CD4-positive, alpha-beta T cell treated with Interferon gamma for 1 hour (primary cell): ENCODE data around the gene B3GAT1.

Experiments
- DNase-seq: peaks from one replicate; pipeline ENCODE4 v3.0.0-alpha.2; 2020

Gene B3GAT1

DNA sequence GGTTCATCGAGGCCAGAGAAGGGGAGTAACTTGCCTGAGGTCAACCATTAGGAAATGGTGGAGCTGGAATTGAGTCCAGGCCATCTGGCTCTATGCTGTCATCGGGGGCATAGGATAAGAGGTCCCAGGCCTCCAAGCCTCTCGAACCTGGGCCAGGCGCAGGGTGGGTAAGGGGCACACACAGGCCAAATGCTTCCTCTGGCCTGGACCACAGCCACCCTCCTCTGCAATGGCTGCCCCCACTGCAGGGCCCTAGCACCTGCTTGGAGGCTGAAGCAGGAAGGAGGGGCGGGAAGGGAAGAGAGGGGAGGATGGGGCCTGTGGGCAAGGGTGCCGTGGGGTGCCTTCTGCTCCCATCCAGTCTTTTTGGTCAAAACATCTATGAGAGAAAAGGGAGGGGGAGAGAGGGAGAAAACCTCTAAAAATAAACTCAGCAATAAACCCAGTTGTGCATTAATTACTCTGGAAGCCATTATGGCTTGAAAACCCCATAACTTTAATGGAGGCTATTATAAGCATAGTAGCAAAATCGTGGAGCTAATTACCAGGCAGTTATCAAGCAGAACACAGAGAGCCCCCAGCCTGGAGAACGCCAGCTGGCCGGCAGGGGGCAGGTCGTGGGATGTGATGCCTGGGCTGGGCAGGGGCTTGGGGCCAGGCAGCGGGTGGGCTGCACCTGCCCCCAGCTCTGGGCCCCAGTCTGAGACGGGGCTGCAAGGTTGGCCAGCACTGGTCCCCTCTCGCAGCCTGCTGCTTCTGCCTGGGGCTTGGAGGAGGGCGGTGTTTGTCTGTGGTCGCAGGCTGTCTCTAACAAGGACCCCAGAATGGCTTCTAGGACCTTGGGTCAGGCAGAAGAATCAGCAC is 21.1 kb downstream of the B3GAT1 start:
- DNase-seq, result no peak

GRCh38 chr11:134389464-134390180 is 22.4 kb downstream of the B3GAT1 start:
- no peak for DNase-seq

- no peak for DNase-seq
These were observed 23.5 kb downstream of the B3GAT1 start for GRCh38 chr11:134388590-134388989.

DNA sequence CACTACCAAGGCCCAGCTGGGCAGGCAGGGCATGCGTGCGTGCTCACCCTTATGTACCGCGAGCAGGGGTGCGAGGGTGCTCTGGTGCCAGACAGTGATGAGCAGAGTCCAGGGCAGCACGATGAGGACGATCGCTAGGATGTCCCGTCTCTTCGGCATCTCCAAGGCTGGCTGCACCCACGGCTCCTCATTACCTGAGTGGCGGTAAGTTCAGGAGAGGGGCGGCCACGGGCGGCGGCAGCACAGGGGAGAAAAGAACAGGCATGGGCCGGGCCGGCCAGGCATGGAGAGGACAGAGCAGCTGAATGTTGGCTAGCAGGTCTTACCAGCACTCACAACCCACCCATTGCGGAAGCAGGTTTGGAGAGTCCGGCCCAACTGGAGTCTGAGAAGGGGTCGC is 24.5 kb downstream of the B3GAT1 start:
- DNase-seq, result no peak

GRCh38 chr11:134386945-134387344 is 25.1 kb downstream of the B3GAT1 start:
- no peak for DNase-seq

GRCh38 chr11:134385774-134386565 is 26.1 kb downstream of the B3GAT1 start:
- no peak for DNase-seq

- DNase-seq, result no peak
These were observed 26.9 kb downstream of the B3GAT1 start for GRCh38 chr11:134385171-134385570.

GRCh38 chr11:134384406-134384805 is 27.6 kb downstream of the B3GAT1 start:
- DNase-seq, result no peak

DNA sequence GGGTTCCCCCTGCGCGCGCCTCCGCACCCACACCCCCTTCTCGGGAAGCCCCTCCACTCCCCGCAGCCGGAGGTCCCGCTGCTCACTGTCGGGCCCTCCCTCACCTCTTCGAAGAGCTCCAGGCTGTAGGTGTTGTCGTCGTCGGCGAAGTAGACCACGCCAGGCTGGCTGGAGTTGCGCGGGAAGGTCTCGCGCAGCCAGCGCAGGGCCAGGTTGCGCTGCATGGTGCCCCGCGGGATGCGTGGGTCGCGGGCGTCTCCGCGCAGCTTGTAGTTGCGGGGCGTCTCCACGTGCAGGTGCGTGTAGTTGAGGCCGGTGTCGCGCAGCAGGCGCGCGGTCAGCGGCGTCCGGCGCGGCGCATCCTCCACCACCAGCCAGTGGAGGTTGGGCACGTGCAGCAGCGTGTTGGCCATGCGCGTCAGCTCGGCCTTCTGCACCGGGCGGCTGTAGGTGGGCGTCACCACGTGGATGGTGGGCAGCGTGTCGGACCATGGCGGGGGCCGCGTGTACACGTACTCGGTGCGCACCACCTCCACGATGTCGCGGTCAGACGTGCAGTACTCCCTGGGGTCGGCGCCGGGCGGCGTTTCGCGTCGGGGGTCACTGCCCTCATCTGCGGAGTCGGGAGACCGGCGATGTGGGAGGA is 28.3 kb downstream of the B3GAT1 start:
- DNase-seq, result no peak

DNA sequence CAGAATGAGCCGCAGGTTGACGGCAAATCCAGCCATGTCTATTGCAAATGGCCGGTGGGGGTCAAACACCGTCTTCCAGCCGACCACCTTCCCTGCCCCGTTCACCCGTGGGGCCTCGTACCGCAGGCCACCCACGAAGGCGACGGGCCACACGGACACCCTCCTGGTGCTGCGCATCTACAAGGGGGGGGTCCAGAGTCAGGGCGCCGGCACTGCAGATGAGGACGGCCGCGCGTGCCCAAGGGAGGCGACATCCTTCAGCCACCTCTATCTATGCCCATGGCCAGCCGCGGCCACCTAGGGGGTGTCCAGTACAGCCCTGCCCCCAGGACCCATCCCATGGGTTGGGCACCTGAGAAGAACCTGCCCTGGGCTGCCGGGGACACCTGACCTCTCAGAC is 29.2 kb downstream of the B3GAT1 start:
- DNase-seq, result no peak

- no peak for DNase-seq
These were observed 29.8 kb downstream of the B3GAT1 start for GRCh38 chr11:134382257-134382656.

DNA sequence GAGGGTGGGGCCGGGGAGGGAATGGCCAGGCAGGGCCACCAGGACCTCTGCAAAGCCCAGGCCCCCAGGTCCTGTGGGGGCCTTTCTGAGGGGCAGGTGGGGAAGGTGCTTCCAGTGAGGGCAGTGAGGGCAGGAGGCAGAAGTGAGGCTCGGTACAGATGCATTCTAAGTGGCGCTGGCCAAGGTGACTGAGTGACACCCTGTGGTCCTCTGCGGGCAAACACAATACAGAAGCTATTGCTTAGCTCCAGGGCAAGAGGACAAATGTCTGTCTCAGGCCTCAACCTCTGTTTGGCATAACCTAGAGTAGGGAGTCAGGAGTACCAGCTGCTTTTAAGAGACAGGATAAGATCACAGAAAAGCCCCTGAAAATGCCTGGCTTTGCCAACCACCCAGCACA is 31.3 kb downstream of the B3GAT1 start:
- DNase-seq, result no peak

- no peak for DNase-seq
These were observed 31.8 kb downstream of the B3GAT1 start for GRCh38 chr11:134380229-134380628.

DNA sequence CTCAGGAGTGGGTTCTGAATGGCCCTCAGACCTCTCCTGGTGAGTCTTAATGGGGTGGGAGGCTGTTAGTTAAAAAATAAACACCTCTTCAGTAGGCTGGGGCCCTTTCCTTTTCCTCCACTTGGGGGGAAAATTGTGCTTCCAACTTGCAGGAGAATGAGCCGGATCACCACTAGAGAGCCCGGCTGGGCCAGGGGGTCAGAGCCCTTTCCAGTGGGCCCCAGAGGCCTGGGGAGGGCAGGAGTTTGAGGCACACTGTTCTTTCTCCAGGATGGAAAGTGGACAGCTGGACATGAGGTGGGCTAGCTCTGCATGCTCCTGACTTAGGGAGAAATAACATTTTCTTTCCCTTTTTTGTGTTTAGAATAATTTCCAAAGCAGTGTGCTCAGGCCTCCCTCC is 32.8 kb downstream of the B3GAT1 start:
- DNase-seq, result no peak

DNA sequence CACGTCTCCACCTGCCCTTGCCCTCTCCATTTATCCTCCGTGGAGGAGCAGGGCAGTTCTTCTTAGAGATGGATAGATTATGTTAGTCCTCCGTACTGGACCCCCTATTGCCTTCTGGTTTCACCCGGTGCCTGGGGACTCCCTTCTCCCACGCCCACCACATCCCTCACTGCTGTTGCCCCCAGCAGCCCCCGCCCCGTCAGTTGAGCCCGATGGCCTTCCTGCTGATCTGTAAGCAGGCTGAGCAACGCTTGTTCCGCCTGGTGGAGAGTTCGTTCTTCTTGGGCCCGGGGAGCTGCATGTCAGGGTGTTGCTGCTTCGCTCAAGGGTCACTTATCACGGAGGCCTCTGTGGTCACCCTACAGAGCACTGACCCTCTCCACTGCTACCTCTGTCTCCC is 34.2 kb downstream of the B3GAT1 start:
- DNase-seq, result no peak

GRCh38 chr11:134376150-134376921 is 35.7 kb downstream of the B3GAT1 start:
- no peak for DNase-seq

DNA sequence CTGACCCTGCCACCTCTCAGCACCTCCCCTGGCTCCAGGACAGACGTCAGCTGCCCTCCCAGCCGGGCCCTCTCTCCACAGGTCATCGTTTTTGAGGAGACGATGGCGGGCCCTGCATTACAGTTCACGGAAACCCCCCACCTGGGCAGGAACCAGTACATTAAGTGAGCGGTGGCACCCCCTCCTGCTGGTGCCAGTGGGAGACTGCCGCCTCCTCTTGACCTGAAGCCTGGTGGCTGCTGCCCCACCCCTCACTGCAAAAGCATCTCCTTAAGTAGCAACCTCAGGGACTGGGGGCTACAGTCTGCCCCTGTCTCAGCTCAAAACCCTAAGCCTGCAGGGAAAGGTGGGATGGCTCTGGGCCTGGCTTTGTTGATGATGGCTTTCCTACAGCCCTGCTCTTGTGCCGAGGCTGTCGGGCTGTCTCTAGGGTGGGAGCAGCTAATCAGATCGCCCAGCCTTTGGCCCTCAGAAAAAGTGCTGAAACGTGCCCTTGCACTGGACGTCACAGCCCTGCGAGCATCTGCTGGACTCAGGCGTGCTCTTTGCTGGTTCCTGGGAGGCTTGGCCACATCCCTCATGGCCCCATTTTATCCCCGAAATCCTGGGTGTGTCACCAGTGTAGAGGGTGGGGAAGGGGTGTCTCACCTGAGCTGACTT is 37.0 kb downstream of the B3GAT1 start:
- no peak for DNase-seq

GRCh38 chr11:134374171-134374570 is 37.9 kb downstream of the B3GAT1 start:
- no peak for DNase-seq

- DNase-seq, result no peak
These were observed 38.4 kb downstream of the B3GAT1 start for GRCh38 chr11:134373591-134374052.

DNA sequence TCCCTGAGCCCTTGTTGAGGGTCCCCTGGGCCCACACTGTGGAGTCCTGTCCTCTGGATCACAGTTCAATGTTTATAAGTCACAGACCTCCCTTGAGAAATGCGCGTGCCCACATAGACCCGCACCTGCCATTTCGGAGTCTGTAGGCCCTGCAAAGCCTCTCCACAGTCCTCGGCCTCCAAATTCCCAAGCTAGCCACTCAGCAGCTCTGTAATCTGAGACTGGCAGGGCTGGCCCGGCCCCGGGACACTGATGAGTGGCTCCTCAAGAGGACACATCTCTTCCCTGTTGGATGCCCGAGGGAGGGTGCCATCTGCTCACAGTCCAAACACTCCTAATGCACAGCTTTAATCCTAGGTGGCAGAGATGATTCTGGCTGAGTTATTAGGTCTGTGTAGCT is 39.1 kb downstream of the B3GAT1 start:
- no peak for DNase-seq

GRCh38 chr11:134372536-134372935 is 39.5 kb downstream of the B3GAT1 start:
- DNase-seq, result no peak
